ENCODE results near the gene CTU2.

CTU2 gene

DNA sequence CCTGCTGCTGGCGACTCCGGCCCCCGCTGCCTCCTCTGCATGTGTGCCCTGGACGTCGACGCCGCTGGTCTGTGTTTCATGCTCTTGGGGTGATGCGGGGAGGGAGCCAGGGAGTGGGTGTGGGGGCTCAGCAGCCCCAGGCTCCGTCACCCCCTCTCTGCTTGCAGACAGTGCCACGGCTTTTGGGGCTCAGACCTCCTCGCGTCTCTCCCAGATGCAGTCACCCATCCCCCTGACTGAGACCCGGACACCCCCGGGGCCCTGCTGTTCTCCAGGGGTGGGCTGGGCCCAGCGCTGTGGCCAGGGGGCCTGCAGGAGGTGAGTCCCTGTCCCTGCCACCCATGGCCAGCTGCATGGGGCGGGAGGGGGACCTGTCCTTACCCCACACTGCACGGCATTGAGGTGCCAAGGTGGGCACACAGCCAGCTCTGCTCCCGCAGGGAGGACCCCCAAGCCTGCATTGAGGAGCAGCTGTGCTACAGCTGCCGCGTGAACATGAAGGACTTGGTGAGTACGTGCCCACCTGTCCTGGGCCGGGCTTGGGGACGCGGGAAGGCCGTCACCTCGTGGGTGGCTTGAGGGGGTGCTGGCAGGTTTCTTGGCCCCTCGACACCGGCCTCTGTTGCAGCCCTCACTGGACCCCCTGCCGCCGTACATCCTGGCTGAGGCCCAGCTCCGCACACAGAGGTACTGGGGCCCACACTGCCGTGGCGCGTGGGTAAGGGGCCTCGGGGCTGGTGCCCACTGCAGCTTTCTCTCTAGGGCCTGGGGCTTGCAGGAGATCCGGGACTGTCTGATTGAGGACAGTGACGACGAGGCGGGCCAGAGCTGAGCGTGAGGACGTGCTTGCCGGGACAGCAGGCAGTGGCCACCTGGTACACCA, 8.4 kb downstream of the CTU2 start:
- DNase-seq (ENCODE audit: low read depth, low spot score) = no peak

- no peak for DNase-seq (ENCODE audit: low read depth, low spot score)
Observed at GRCh38 chr16:88715312-88716190, 9.2 kb downstream of the CTU2 start.

- no peak for DNase-seq (ENCODE audit: low read depth, low spot score)
Observed at GRCh38 chr16:88716201-88716600, 9.9 kb downstream of the CTU2 start.

DNA sequence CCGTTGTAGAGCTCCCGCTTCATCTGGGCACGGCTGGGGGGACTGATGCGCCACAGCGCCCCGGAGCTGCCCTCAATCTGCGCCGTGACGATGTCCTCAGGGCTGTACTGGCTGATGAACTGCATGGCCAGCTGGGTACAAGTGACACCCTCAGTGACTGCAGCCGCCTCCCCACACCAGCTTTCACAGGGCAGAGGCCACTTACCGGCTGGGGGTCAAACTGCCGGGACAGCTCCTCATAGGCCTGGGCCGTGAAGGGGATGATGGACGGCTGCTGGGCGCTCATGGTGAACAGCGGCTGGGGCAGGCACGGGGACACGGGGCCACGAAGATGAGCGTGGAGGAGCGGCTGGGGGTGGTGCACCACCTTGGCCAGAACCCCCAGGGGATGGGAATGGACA, 10.3 kb downstream of the CTU2 start:
- DNase-seq (ENCODE audit: low read depth, low spot score) = no peak

DNA sequence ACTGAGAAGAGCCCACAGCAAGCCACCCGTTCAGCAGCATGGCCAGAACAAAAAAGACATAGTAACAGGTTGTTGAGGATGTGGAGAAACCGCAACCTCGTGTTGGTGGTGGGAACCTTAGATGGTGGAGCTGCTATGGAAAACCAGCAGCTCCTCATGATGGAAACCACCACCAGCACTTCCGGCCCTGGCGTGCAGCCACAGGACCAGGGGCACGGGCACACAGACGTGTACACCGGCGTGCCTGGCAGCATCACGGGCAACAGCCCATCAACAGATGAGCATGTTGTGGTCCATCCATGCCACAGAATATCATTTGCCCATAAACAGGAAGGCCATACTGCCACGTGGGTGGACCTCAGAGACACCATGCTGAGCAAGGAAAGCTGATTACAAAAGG, 11.9 kb downstream of the CTU2 start:
- no peak for DNase-seq (ENCODE audit: low read depth, low spot score)

- no peak for DNase-seq (ENCODE audit: low read depth, low spot score)
Observed at GRCh38 chr16:88719267-88719932, 13.1 kb downstream of the CTU2 start.

DNA sequence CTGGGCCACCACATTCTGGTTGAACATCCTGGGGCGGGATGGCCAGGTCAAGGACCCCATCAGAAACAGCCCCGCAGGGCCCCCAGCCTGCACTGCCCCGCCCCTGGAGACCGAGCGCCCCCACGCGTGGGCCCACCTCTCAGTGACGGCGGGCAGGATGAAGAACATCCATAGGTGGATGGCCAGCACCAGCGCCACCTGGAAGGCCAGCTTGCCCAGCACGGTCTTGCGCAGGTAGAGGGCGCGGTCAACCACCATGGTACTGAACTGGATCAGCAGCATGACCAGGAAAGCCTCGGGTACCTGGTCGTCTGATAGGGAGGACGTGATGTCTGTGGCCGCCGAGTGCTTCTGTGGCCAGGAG, 13.6 kb downstream of the CTU2 start:
- DNase-seq (ENCODE audit: low read depth, low spot score) = no peak

- no peak for DNase-seq (ENCODE audit: low read depth, low spot score)
Observed at GRCh38 chr16:88720396-88720970, 14.2 kb downstream of the CTU2 start.

DNA sequence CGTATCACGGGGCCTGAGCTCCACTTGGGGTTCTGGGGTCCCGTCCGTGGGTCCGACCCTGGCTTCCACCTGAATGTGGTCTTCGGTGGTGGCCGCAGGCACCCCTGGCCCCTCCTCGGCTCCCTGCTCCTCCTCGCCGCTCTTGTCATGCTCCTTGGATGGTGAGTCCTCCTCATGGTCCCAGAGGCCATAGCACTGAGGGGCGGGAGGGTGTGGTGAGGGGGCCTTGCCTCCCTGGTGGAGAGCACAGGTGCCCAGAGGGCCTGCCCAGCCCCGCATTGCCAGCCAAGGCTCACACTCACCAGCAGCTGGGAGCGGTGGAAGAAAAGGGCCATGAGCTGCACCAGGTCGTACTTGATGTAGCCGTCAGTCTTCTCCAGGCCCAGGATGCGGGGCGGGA, 14.9 kb downstream of the CTU2 start:
- DNase-seq (ENCODE audit: low read depth, low spot score) = no peak

GRCh38 chr16:88721815-88722755, 15.8 kb downstream of the CTU2 start:
- no peak for DNase-seq (ENCODE audit: low read depth, low spot score)

DNA sequence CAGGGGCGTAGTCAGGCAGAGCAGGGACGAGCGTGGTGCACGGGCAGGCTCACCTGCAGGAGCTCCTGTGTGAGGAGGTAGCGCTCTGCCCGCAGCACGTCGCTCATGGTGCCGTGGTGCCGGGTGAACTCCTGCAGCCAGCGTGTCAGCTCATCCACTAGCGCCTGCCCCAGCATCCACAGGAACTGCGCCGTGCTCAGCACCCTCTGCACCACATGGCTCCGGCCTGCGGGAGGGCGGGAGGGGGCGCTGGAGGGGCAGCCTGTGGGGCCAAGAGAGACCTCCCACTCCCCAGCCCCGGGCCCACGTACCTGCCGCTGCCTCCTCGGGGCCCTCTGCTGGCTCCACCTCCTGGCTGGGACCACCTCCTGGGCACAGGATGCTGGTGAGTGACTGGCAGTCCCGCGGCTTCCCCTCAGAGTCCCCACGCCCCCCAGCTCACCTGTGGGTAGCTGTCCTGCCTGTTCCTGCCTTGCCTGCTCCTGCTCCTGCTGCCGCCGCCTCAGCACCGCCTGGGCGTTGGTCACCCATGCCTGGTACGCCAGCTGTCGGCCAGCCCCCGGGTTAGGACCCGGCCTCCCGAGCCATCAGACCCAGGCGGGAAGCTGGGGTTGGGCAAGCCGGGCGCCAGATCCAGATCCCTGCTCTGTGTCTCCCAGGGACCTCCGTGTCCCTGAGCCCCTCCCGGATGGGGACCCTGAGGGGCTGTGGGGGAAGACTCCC, 16.6 kb downstream of the CTU2 start:
- no peak for DNase-seq (ENCODE audit: low read depth, low spot score)

GRCh38 chr16:88723507-88723887, 17.2 kb downstream of the CTU2 start:
- no peak for DNase-seq (ENCODE audit: low read depth, low spot score)

GRCh38 chr16:88723911-88724310, 17.6 kb downstream of the CTU2 start:
- DNase-seq (ENCODE audit: low read depth, low spot score) = no peak

DNA sequence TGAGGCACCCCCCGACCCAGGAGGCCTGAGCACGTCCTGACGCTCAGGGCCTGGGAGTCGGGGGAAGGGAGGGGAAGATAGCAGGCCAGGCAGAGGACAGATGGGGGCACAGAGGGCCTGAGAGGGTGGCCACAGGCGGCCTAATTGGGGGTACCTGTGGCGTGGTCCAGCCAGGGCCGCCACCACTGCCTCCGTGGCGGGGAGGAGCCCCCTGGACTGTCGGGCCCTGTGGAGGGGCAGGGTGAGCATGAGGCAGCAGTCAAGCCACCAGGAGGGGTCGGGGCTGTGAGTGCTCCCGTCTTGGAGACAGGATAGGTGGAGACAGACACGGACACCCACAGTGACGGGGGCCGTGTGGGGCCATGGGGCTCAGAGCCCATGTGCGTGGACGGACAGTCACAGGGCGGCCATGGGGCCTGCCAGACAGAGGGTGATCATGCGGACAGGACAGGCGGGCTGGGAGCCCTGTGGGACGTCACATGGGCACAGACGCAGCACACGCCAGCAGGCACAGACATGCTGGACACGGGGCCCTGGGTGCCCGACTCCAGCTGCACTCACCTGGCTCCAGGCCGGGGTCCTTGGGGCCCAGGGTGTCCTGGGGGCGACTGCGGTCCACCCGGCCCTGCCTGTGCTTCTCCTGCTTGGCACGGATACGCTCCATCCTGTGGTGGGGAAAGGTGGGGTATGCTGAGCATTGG, 18.7 kb downstream of the CTU2 start:
- DNase-seq (ENCODE audit: low read depth, low spot score) = no peak

- no peak for DNase-seq (ENCODE audit: low read depth, low spot score)
Observed at GRCh38 chr16:88725609-88726407, 19.5 kb downstream of the CTU2 start.

DNA sequence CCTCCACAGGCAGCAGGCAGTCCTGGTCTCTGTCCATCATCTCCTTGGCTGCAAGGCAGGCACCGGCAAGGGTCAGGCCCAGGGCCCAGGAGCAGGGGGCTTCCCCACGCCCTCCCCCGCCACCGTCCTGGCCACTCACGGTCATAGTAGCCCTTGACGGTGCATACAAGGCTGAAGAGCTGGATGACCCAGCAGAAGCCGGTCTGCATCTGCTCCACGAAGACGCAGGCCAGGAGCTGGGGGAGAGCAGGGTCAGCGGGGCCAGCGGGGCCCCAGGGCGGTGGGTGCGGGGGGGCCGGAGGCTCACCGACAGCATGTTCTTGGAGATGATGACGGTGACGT, 20.1 kb downstream of the CTU2 start:
- DNase-seq (ENCODE audit: low read depth, low spot score) = no peak

DNA sequence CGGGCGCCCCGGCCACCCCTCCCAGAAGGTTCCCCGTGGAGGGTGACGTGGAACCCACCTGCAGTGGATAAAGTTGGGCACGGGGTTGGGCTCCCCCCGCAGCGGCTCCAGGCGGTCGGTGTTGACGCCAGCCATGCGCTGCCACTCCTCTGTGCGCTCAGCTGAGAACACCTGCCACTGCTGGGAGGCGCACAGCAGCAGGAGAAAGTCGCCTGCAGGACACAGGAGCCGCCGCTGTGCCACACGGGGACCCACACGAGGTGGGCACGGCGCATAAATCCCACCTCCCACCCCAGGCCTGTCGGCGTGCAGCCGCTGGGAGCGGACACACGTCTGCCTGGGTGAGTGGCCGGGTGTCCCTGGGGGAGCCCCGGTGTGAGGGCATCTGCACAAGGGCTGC, 20.7 kb downstream of the CTU2 start:
- DNase-seq (ENCODE audit: low read depth, low spot score) = no peak

- DNase-seq (ENCODE audit: low read depth, low spot score) = no peak
Observed at GRCh38 chr16:88727871-88728270, 21.6 kb downstream of the CTU2 start.
